Lower leg skin (tissue), 4 donors: ENCODE measurements around the gene STK24. TPM values are rescaled to one million over a fixed set of nuclear protein-coding genes. Genes with fewer than 3 reads are reported as not detected.

ENCODE experiments used
- DNase-seq, 2 donors: peaks; one replicate each; pipeline ENCODE4 v3.0.0-alpha.2; 2019; ENCODE audit warnings: low spot score in 2 of 2
- H3K4me3 ChIP-seq: fragments of 200-600 bp; sonication (generic); 2 replicates; pipeline ENCODE4 v1.5.1; 2017; ENCODE audit warnings: mild to moderate bottlenecking, low read depth; ENCODE audit not compliant: poor library complexity, severe bottlenecking
- CTCF ChIP-seq, 3 donors: fragments of 450-650 bp; IDR thresholded peaks; one replicate each; pipeline ENCODE4 v1.5.1; 2016; ENCODE audit warnings: antibody characterized with exemption in 3 of 3, mild to moderate bottlenecking in 3 of 3, moderate library complexity in 2 of 3
- POLR2A ChIP-seq, 2 donors: fragments of 450-650 bp; IDR thresholded peaks; one replicate each; pipeline ENCODE4 v1.6.1; 2016 to 2017; ENCODE audit warnings: antibody characterized with exemption in 2 of 2, mild to moderate bottlenecking in 1 of 2, moderate library complexity in 1 of 2
- WGBS, 2 donors: methylation state at CpG; one replicate each; pipeline ENCODE4 v1.1.5; 2018; 5-methylcytosine and 5-hydroxymethylcytosine counted together
- intact Hi-C: fragments of 100-400 bp; cut with DNase I; formaldehyde crosslinking; loops from one replicate; pipeline ENCODE4 v1.15.0; 2023; ENCODE audit warnings: low total_unique reads
- total RNA-seq, 4 donors: library from RNA; depleted of rRNA; stranded (reverse); fragments of >200 nt; gene quantifications; one replicate each; pipeline ENCODE4 v1.1.0, GENCODE V29; 2016

Gene STK24
- total RNA-seq, 4 donors from 2014 or later = 212 to 281 (median 266) TPM

GRCh38 chr13:98494769-98495168 is 82.1 kb downstream of the STK24 start:
- intact Hi-C loops = no loop called here
- DNase-seq = no peak
- WGBS, 2 donors = 83 to 91% methylated on average over 13 of the region's 13 CpGs
- TF ChIP-seq POLR2A (IDR thresholded peaks at IDR 0.05) (no peak), CTCF (IDR thresholded peaks at IDR 0.05) (no peak)
- no peak overlapping the region for H3K4me3 ChIP-seq

GRCh38 chr13:98493042-98493712 is 83.7 kb downstream of the STK24 start:
- no peak overlapping the region for H3K4me3 ChIP-seq
- no peak for TF ChIP-seq POLR2A (IDR thresholded peaks at IDR 0.05)
- no peak for TF ChIP-seq CTCF (IDR thresholded peaks at IDR 0.05)
- WGBS, 2 donors = 73 to 75% methylated on average over 6 of the region's 6 CpGs
- intact Hi-C loops = no loop called here
- no peak for DNase-seq

GRCh38 chr13:98492335-98493041 is 84.4 kb downstream of the STK24 start:
- 86% methylated on average over 6 of the region's 6 CpGs for WGBS, 2 donors
- TF ChIP-seq CTCF (IDR thresholded peaks at IDR 0.05) = no peak
- TF ChIP-seq POLR2A (IDR thresholded peaks at IDR 0.05) = no peak
- no peak overlapping the region for H3K4me3 ChIP-seq
- no peak for DNase-seq
- intact Hi-C loops = no loop called here

GRCh38 chr13:98490866-98491265 is 86.0 kb downstream of the STK24 start:
- whole genome bisulfite sequencing, 2 donors = 88 to 89% methylated on average over 8 of the region's 8 CpGs
- DNase-seq = no peak
- TF ChIP-seq CTCF (IDR thresholded peaks at IDR 0.05) (no peak), POLR2A (IDR thresholded peaks at IDR 0.05) (no peak)
- intact Hi-C loops = no loop called here
- H3K4me3 ChIP-seq = no peak overlapping the region

- no peak for TF ChIP-seq CTCF (IDR thresholded peaks at IDR 0.05)
- no peak for TF ChIP-seq POLR2A (IDR thresholded peaks at IDR 0.05)
- intact Hi-C loops = no loop called here
- 77 to 79% methylated on average over 9 of the region's 9 CpGs for WGBS, 2 donors
Observed at GRCh38 chr13:98490195-98490836, 86.6 kb downstream of the STK24 start.

More at GRCh38 chr13:98490195-98490836, 86.6 kb downstream of the STK24 start:
- H3K4me3 ChIP-seq = no peak overlapping the region
- DNase-seq = no peak
